Activated CD8-positive, alpha-beta memory T cell treated with anti-CD3 and anti-CD28 coated beads for 24 hours (primary cell): Measurements from ENCODE around the gene PRTFDC1.
"Not testable (repeated sequence)": the region's sequence is repeated elsewhere in the genome, so short reads cannot be mapped to it uniquely, and the experiment has no call there.

ENCODE experiments used
- DNase-seq: peaks from one replicate; pipeline ENCODE4 v3.0.0-alpha.2; 2020

The PRTFDC1 gene

GRCh38 chr10:24840784-24841183, 111.6 kb downstream of the PRTFDC1 start:
- no peak for DNase-seq

GRCh38 chr10:24837781-24838180, 114.6 kb downstream of the PRTFDC1 start:
- DNase-seq: not testable (repeated sequence)

GRCh38 chr10:24834869-24835268, 117.5 kb downstream of the PRTFDC1 start:
- DNase-seq: no peak

- DNase-seq: no peak
These were observed 126.4 kb downstream of the PRTFDC1 start for GRCh38 chr10:24826009-24826408.

- no peak for DNase-seq
These were observed 126.9 kb downstream of the PRTFDC1 start for GRCh38 chr10:24825551-24825950.

GRCh38 chr10:24824536-24824935, 127.9 kb downstream of the PRTFDC1 start:
- no peak for DNase-seq

- DNase-seq: no peak
These were observed 128.3 kb downstream of the PRTFDC1 start for GRCh38 chr10:24824124-24824523.

- DNase-seq: no peak
These were observed 129.8 kb downstream of the PRTFDC1 start for GRCh38 chr10:24822590-24822989.

- DNase-seq: no peak
These were observed 130.4 kb downstream of the PRTFDC1 start for GRCh38 chr10:24821986-24822385.

GRCh38 chr10:24816868-24817396, 135.5 kb downstream of the PRTFDC1 start:
- no peak for DNase-seq

- no peak for DNase-seq
These were observed 137.7 kb downstream of the PRTFDC1 start for GRCh38 chr10:24814568-24815313.

- no peak for DNase-seq
These were observed 138.6 kb downstream of the PRTFDC1 start for GRCh38 chr10:24813856-24814255.

GRCh38 chr10:24806262-24806661, 146.1 kb downstream of the PRTFDC1 start:
- DNase-seq: no peak

GRCh38 chr10:24804956-24805355, 147.4 kb downstream of the PRTFDC1 start:
- DNase-seq: no peak

- DNase-seq: no peak
These were observed 148.0 kb downstream of the PRTFDC1 start for GRCh38 chr10:24804392-24804791.

- DNase-seq: no peak
These were observed 150.0 kb downstream of the PRTFDC1 start for GRCh38 chr10:24802378-24802777.

GRCh38 chr10:24800861-24801260, 151.5 kb downstream of the PRTFDC1 start:
- no peak for DNase-seq
